T47D (cell line): Measurements from ENCODE around the gene DACT2.
"Not testable (repeated sequence)": the region's sequence is repeated elsewhere in the genome, so short reads cannot be mapped to it uniquely, and the experiment has no call there.

Source experiments
- DNase-seq, 2 experiments: peaks; one replicate each; pipeline versions ENCODE4 v3.0.0 to v3.0.0-alpha.2; 2011 to 2012; ENCODE audit warnings: low read depth in 1 of 2, low spot score in 1 of 2
- JUND ChIP-seq: IDR thresholded peaks from 2 replicates; pipeline ENCODE4 v1.6.1; 2012; ENCODE audit warnings: low read depth
- in situ Hi-C: cut with HindIII; loops from 2 replicates; pipeline ENCODE4 v1.10.0; 2016; ENCODE audit warnings: low sequenced_read_pairs, low pct_unique_long_range_greater_than_20kb

DACT2 gene

GRCh38 chr6:168328086-168328485 is 8.5 kb upstream of the DACT2 start:
- in situ Hi-C loops, result no loop called here
- DNase-seq, result no peak
- no peak for TF ChIP-seq JUND

- no peak for DNase-seq
- in situ Hi-C loops, result no loop called here
- TF ChIP-seq JUND, result no peak
Observed at GRCh38 chr6:168326294-168327261, 7.0 kb upstream of the DACT2 start.

GRCh38 chr6:168322966-168323365 is 3.4 kb upstream of the DACT2 start:
- in situ Hi-C loops, result no loop called here
- no peak for TF ChIP-seq JUND
- no peak for DNase-seq

- TF ChIP-seq JUND, result no peak
- in situ Hi-C loops, result no loop called here
- DNase-seq, result peak in 1 of 2 experiments; percentile 40
Observed at GRCh38 chr6:168320634-168321033, 1.1 kb upstream of the DACT2 start.

GRCh38 chr6:168318579-168319278 is 848 bp downstream of the DACT2 start:
- no peak for DNase-seq
- TF ChIP-seq JUND, result no peak
- in situ Hi-C loops, result no loop called here

- no peak for TF ChIP-seq JUND
- no peak for DNase-seq
- in situ Hi-C loops, result no loop called here
Observed at GRCh38 chr6:168318090-168318489, 1.5 kb downstream of the DACT2 start.

GRCh38 chr6:168315596-168315995 is 4.0 kb downstream of the DACT2 start:
- DNase-seq, result no peak
- TF ChIP-seq JUND, result no peak
- in situ Hi-C loops, result no loop called here

- DNase-seq, result peak in 1 of 2 experiments; percentile 35
- no peak for TF ChIP-seq JUND
- in situ Hi-C loops, result no loop called here
Observed at GRCh38 chr6:168314948-168315347, 4.6 kb downstream of the DACT2 start.

GRCh38 chr6:168314021-168314420 is 5.6 kb downstream of the DACT2 start:
- DNase-seq, result no peak
- in situ Hi-C loops, result no loop called here

GRCh38 chr6:168313431-168314011 is 6.1 kb downstream of the DACT2 start:
- in situ Hi-C loops, result no loop called here
- TF ChIP-seq JUND, result no peak
- DNase-seq, result no peak

More at GRCh38 chr6:168314021-168314420, 5.6 kb downstream of the DACT2 start:
- no peak for TF ChIP-seq JUND

GRCh38 chr6:168312125-168312507 is 7.5 kb downstream of the DACT2 start:
- DNase-seq, in situ Hi-C loops: not testable (repeated sequence)

- no peak for TF ChIP-seq JUND
- DNase-seq, result no peak
- in situ Hi-C loops, result no loop called here
Observed at GRCh38 chr6:168311410-168312124, 8.0 kb downstream of the DACT2 start.

- TF ChIP-seq JUND, result no peak
- DNase-seq, result no peak
- in situ Hi-C loops, result no loop called here
Observed at GRCh38 chr6:168310945-168311344, 8.6 kb downstream of the DACT2 start.
